HL-60 (cell line): ENCODE data around the gene SERINC2.

ENCODE experiments used
- CTCF ChIP-seq: IDR thresholded peaks from one replicate; pipeline ENCODE4 v1.5.1; 2011; ENCODE audit warnings: low read length, control low read depth, inconsistent platforms; ENCODE audit not compliant: insufficient read depth
- POLR2AphosphoS5 ChIP-seq: IDR thresholded peaks from 2 replicates; pipeline ENCODE4 v1.6.1; 2012; ENCODE audit warnings: low read depth

GRCh38 chr1:31432592-31433395, 19.8 kb downstream of the SERINC2 start:
- TF ChIP-seq CTCF: no peak
- TF ChIP-seq POLR2AphosphoS5: no peak
